HEK293 (cell line): Measurements from ENCODE around the gene TMC2.

Experiments
- MYNN ChIP-seq: fragments of 450-650 bp; formaldehyde crosslinking; IDR thresholded peaks from 2 replicates; pipeline ENCODE4 v1.5.1; 2016; ENCODE audit warnings: missing biosample characterization, missing genetic modification characterization, borderline replicate concordance
- ZBTB7A ChIP-seq: fragments of 450-650 bp; formaldehyde crosslinking; IDR thresholded peaks from 2 replicates; pipeline ENCODE4 v1.5.1; 2016; ENCODE audit warnings: low read depth, missing biosample characterization, missing genetic modification characterization
- ZFP41 ChIP-seq: fragments of 450-650 bp; formaldehyde crosslinking; IDR thresholded peaks from 2 replicates; pipeline ENCODE4 v1.5.1; 2016; ENCODE audit warnings: missing biosample characterization, missing genetic modification characterization, borderline replicate concordance
- ZNF121 ChIP-seq: fragments of 450-650 bp; formaldehyde crosslinking; IDR thresholded peaks from 2 replicates; pipeline ENCODE4 v1.5.1; 2016; ENCODE audit warnings: missing biosample characterization, missing genetic modification characterization
- ZNF133 ChIP-seq: fragments of 450-650 bp; formaldehyde crosslinking; IDR thresholded peaks from 2 replicates; pipeline ENCODE4 v1.5.1; 2016; ENCODE audit warnings: missing biosample characterization, missing genetic modification characterization
- ZNF19 ChIP-seq: fragments of 450-650 bp; formaldehyde crosslinking; IDR thresholded peaks from 2 replicates; pipeline ENCODE4; 2016; ENCODE audit warnings: missing biosample characterization, missing genetic modification characterization, low read depth
- ZNF510 ChIP-seq: fragments of 450-650 bp; formaldehyde crosslinking; IDR thresholded peaks from 2 replicates; pipeline ENCODE4 v1.5.1; 2018; ENCODE audit warnings: mild to moderate bottlenecking, missing genetic modification characterization, missing biosample characterization; ENCODE audit not compliant: insufficient replicate concordance
- ZNF548 ChIP-seq: fragments of 450-650 bp; formaldehyde crosslinking; IDR thresholded peaks from 2 replicates; pipeline ENCODE4 v1.5.1; 2016; ENCODE audit warnings: missing biosample characterization, missing genetic modification characterization
- ZNF555 ChIP-seq: fragments of 450-650 bp; formaldehyde crosslinking; conservative IDR thresholded peaks from 2 replicates; pipeline ENCODE4 v1.5.1; 2017; ENCODE audit warnings: missing biosample characterization, mild to moderate bottlenecking, missing genetic modification characterization, inconsistent platforms
- TF ChIP-seq, protein P1 (sequence below): fragments of 450-650 bp; formaldehyde crosslinking; IDR thresholded peaks from 2 replicates; pipeline ENCODE4 v1.5.1; 2016; ENCODE audit warnings: missing biosample characterization, missing genetic modification characterization, low read depth
- TF ChIP-seq, protein P2 (sequence below): fragments of 450-650 bp; formaldehyde crosslinking; IDR thresholded peaks from 2 replicates; pipeline ENCODE4 v1.5.1; 2016; ENCODE audit warnings: missing biosample characterization, missing genetic modification characterization
- TF ChIP-seq, protein P3 (sequence below): IDR thresholded peaks from 2 replicates; pipeline ENCODE4 v1.6.1; 2011; ENCODE audit warnings: mild to moderate bottlenecking, low read depth, low read length, borderline replicate concordance
- TF ChIP-seq, protein P4 (sequence below): fragments of 450-650 bp; formaldehyde crosslinking; IDR thresholded peaks from 2 replicates; pipeline ENCODE4 v1.5.1; 2016; ENCODE audit warnings: missing biosample characterization, missing genetic modification characterization

DNA sequence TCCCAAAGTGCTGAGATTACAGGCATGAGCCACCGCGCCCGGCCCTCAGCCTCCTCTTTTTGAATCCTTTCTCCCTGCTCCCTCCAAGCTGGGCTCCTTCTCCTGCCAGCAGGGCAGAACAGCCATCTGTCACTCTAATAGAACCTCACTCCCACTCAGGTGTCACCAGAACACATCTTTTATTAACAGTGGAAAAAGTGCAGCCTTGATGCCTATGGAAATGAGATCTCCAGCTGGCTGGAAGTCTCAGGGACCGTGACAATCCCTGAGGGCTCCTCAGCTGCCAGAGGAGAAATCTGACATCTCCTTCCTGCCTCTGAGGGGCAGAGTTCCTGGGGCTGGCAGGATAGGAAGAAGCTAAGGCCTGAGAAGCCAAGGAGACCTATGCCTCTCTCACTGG is 28.0 kb downstream of the TMC2 start:
- no peak for TF ChIP-seq ZBTB7A (tag by site-specific recombination)
- TF ChIP-seq, protein P1, sequence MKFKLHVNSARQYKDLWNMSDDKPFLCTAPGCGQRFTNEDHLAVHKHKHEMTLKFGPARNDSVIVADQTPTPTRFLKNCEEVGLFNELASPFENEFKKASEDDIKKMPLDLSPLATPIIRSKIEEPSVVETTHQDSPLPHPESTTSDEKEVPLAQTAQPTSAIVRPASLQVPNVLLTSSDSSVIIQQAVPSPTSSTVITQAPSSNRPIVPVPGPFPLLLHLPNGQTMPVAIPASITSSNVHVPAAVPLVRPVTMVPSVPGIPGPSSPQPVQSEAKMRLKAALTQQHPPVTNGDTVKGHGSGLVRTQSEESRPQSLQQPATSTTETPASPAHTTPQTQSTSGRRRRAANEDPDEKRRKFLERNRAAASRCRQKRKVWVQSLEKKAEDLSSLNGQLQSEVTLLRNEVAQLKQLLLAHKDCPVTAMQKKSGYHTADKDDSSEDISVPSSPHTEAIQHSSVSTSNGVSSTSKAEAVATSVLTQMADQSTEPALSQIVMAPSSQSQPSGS = no peak
- TF ChIP-seq, protein P2, sequence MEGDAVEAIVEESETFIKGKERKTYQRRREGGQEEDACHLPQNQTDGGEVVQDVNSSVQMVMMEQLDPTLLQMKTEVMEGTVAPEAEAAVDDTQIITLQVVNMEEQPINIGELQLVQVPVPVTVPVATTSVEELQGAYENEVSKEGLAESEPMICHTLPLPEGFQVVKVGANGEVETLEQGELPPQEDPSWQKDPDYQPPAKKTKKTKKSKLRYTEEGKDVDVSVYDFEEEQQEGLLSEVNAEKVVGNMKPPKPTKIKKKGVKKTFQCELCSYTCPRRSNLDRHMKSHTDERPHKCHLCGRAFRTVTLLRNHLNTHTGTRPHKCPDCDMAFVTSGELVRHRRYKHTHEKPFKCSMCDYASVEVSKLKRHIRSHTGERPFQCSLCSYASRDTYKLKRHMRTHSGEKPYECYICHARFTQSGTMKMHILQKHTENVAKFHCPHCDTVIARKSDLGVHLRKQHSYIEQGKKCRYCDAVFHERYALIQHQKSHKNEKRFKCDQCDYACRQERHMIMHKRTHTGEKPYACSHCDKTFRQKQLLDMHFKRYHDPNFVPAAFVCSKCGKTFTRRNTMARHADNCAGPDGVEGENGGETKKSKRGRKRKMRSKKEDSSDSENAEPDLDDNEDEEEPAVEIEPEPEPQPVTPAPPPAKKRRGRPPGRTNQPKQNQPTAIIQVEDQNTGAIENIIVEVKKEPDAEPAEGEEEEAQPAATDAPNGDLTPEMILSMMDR = no peak
- TF ChIP-seq, protein P3, sequence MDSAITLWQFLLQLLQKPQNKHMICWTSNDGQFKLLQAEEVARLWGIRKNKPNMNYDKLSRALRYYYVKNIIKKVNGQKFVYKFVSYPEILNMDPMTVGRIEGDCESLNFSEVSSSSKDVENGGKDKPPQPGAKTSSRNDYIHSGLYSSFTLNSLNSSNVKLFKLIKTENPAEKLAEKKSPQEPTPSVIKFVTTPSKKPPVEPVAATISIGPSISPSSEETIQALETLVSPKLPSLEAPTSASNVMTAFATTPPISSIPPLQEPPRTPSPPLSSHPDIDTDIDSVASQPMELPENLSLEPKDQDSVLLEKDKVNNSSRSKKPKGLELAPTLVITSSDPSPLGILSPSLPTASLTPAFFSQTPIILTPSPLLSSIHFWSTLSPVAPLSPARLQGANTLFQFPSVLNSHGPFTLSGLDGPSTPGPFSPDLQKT = no peak
- no peak for TF ChIP-seq ZFP41 (tag by site-specific recombination)
- TF ChIP-seq ZNF19 (tag by site-specific recombination) = no peak
- TF ChIP-seq ZNF555 (tag by site-specific recombination) = no peak
- TF ChIP-seq, protein P4, sequence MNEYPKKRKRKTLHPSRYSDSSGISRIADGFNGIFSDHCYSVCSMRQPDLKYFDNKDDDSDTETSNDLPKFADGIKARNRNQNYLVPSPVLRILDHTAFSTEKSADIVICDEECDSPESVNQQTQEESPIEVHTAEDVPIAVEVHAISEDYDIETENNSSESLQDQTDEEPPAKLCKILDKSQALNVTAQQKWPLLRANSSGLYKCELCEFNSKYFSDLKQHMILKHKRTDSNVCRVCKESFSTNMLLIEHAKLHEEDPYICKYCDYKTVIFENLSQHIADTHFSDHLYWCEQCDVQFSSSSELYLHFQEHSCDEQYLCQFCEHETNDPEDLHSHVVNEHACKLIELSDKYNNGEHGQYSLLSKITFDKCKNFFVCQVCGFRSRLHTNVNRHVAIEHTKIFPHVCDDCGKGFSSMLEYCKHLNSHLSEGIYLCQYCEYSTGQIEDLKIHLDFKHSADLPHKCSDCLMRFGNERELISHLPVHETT (tag by site-specific recombination) = no peak
- no peak for TF ChIP-seq ZNF121 (tag by site-specific recombination)
- TF ChIP-seq ZNF548 = no peak
- no peak for TF ChIP-seq ZNF510 (tag by site-specific recombination)
- TF ChIP-seq ZNF133 = no peak
- no peak for TF ChIP-seq MYNN (tag by site-specific recombination)
